HG03060 (cell line): ENCODE measurements around the gene CELF4.

ENCODE experiments used
- ATAC-seq: cut with Tn5 transposase; IDR thresholded peaks from one replicate; pipeline ENCODE4 v1.9.1; 2021; ENCODE audit warnings: low read depth, moderate number of reproducible peaks; ENCODE audit not compliant: unreplicated experiment

CELF4 gene

DNA sequence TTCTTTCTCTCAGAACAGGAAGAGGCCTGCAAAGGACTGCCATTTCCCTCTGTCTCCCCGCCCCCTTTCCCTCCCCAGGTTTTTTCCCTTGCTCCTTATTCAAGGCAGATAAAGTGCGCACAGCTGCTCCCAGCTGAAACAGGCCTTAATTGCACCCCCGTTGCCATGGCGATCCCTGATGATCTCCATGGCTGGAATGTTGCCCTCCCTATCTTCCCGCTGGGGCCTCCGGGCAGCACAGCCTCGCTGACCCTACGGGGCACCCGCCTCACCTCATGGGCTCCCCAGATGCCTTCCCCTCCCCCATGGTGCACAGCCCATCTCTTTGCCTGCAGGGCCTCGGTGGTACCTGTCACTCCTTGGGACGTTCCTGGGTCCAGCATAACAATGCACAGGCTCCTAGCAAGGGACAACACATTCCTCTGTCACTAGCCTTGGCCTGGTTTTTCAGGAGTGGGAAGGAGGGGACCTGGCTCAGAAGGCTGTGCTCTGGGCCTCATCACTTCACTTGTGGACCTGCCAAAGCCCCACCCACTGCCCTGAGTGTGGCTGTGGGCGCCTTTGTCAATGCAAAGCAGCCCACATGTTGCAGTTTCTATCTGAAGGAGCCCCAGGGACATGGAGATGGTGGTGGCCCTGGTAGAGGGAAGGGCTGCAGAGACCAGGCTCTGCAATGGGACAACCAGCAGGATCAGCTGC lies 115.0 kb downstream of the CELF4 start:
- no peak for ATAC-seq

DNA sequence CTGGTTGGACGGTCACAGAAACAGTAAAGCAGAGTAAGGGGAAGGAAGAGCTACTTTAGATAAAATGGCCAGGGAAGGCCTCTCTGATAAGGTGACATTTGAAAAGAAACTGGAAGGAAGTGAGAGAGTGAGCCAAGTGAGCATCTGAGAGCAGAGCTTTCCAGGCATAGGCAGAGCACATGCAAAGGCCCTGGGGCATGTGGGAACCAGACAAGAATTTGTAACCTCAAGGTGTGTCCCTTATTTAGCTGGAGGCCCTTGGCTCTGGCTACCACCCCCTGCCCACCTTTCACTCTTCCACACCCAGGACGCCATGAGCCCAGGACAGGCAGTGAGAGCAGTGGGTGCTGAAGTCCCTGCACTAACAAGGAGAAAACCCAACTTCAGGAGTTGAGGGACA lies 116.0 kb downstream of the CELF4 start:
- no peak for ATAC-seq

DNA sequence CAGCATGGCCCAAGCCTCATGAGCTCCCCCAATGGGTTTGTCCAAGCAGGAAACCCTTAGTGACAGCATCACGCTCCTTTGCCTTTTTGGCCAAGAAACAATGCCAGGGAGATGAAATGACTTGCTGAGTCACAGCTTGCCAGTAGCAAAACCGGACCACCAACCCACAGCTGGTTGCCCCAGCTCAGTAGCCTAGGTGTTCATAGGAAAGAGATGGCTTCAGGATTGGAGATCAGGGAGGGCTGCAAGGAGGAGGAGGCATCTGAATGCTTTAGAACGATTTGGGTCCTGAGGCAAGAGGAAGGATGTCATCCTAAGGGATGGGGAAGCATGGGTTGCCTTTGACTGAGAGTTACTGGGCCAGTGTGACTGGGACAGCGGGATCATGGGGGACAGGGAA lies 116.7 kb downstream of the CELF4 start:
- no peak for ATAC-seq

DNA sequence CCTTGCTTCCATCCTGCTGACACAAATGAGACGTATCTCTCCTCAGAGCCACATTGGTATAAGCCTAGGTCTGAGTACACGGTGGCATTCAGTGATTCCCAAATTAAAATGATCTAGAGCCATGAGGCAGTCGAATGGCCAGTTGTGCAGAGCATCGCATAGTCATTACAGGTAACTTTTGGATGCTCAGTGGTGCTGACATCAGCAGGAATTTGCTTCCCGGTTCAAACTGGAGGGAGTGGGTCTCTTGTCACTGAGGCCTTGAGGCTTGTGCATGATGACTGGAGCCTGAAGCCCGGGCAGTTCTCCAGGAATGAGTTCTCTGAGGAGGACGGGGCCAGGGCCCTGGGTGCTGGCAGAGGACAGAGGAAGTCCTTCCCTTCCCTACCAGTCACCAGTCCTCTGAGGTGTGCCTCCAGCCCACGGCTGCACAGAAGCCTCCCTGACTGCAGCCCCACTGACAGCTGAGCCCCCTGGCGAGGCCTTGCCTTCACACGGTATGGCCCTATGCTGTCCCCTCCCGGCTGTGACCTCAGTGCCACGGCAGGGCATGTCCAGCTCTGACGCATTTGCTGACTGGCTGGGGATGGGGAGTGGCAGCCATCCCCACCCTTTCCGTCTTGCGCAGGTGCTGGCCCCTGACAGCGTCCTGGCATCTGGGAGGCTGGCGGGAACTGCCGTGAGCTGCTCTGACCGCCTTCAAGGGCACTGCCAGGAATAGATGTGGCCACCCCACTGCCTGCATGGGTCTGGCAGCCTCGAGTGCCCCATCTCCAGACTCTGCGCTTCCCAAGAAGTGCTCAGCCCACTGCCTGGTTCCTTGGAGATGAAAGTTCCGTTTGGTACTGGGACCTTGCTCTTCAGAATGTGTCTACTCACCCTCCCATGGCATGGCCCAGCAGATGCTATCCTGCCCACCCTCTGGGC lies 117.4 kb downstream of the CELF4 start:
- no peak for ATAC-seq

DNA sequence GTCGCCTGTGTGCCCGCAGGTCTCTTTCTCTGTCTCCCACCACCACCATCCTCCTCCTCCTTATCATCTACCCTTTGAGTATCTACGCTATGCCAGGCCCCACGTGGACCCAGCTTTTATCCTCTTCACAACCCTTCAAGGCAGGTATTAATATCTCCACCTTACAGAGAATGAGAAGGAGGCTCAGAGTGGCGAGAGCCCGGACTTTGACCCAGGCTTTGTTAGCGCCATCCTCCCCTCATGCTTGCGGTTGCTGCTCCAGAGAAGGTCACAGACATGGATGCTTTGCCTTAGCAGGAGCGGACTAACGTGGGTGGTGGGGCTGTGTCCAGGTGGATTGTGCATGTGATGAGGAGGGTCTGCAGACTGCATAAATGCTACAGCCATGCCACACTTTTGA lies 119.8 kb downstream of the CELF4 start:
- no peak for ATAC-seq

DNA sequence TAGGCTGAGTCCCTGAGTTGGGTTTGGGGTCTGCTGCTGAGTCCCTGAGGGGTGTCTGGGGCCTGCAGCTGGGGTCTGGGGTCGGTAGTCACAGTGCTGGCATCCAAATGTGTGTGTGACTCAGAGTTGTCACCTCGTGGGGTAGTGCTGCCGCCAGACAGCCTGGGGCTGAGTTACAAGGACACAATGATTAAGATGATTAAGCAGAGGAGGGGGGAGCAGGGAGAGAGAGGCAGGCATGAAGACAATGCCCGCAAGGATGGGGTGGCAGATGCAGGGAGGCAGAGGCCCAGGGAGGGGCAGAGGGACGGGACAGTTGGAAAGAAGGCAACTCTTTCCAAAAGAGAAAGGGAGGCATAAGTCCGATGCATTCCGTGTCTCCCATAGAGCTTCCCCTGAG lies 120.2 kb downstream of the CELF4 start:
- no peak for ATAC-seq

DNA sequence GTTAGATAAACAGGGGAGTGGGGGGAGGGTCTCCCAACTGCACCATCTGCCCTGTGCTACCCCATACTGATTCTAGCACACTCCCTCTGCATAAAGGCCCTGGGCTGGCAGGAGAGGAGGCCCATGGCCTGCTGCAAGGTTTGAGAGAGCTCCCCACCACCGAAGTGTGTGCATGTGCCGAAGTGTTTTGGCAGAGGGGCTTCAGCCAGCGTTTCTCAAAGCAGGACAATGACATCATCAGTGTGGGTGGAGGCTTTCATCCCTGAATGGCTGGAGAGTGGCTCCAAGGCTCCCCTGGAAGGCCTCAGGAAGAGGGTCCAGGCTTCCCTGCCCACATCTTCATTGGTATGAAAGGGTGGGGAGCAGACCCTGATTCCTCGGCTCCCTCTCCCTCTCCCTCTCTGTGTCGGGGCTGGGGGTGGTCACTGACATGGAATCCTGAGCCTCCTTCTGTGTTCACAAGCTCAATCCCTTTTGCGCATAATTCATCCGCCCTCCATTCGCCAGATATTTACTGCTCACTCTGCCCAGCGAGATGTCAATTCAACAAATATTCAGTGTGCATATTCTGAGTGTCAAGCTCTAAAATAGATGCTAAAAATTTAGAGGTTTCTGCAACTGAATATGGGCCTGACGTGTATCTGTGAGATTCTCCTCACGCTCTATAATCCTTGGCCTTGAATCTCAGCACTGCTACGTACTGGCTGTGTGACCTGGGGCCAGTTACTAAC lies 122.1 kb downstream of the CELF4 start:
- ATAC-seq: no peak

DNA sequence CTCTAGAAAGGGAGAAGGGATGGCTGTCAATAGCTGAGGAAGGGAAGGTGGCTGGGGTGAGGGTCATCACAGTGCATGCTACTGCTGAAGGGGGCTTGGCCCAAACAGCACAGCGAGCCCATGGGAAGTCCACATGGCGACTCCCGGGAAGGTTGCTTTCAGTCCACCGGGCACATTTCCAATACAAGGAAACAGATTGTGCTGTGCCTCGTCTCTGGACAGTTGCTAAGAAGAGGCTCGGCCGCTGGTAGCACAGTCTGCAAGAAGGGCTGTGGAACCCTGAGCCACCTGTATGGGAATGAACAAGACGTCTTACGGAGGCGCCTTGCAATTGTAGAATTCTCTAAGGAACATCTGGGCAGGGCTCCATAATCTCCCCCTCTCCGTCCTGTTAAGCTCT lies 123.1 kb downstream of the CELF4 start:
- ATAC-seq: no peak

DNA sequence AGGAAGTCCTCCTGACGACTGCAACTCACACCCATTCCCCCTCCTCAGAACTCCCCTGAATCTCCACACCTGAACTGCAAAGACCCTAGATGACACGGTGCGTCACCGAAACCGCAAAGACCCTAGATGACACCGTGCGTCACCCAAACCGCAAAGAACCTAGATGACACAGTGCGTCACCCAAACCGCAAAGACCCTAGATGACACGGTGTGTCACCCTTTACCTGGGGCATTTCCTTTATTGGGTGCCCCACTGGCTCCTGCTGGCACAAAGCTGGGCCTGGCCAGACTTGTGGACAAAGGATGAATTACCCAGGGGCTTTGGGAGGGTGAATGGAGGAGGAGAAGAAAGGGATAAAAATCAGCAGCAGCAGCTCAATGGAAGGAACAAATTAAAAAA lies 123.8 kb downstream of the CELF4 start:
- no peak for ATAC-seq

DNA sequence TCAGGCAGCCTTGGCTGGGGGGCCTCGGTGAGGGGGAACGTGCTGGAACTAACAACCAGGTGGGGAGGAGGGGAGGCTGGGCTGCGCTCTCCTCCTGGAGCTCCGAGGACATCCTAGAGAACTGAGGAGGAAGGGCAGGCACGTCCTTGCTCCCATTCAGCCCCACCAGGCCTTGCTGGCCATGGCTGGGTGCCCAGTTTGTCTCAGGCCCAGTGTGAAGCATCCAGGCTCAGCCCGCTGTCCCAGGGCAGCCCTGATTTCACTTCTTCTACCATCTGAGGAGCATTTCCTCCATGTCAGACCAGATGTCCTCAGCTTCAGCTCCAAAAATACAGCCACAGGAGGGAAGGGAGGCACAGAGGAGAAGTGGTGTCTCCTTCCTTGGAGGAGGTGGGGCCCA lies 125.4 kb downstream of the CELF4 start:
- no peak for ATAC-seq

DNA sequence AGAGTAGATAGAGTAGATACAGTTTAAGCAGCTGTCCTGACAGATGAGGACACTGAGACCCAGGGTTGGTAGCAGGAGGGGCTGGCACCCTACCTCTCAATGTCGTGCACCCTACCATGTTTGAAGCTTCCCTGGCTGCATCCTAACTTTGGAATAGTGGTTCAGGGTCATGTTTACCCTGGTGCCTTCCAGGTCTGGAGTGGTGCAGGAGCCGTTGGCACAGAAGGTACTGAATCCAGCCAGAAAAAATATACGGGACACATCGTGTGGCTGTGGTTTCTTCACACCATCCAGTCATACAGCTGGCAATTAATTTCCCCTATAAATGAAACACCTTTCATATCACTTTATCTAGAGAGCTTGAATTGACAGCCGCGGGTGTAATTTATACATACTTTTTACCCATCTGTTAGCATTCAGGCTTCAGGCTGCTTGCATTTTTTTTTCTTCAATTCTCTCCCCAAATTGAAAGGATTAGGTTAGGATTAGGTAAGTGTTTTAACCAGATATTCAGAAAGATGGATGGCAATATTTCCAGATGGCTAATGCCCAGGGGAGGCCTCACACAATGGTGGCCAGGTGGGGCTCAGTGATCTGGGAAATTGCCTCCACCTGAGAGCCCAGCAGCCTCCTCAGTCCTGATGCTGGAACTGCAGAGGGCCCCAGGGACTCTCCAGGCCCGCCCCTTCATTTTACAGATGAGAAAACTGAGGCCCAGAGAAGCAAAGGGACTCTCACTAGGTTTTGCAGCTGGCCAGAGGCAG lies 127.0 kb downstream of the CELF4 start:
- ATAC-seq: no peak

DNA sequence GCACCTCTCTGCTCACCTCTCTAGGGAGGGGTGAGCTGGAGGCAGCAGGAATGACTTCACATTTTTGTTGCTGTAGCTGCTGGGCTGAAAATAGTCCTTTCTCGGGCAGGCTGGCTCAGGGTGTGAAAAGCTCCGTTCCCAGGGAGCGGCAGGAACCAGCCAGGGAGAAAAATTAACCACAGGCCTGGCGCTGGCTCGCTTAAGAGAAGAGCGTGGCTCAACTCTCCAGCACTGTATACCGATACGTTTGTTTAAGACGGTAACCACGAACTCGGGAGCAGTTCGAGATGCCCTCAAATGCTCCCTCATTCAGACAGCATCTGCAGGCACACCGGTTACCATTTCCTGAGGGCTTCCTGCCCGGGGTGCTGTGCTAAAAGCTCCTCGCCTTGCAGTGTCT lies 129.6 kb downstream of the CELF4 start:
- ATAC-seq: no peak

DNA sequence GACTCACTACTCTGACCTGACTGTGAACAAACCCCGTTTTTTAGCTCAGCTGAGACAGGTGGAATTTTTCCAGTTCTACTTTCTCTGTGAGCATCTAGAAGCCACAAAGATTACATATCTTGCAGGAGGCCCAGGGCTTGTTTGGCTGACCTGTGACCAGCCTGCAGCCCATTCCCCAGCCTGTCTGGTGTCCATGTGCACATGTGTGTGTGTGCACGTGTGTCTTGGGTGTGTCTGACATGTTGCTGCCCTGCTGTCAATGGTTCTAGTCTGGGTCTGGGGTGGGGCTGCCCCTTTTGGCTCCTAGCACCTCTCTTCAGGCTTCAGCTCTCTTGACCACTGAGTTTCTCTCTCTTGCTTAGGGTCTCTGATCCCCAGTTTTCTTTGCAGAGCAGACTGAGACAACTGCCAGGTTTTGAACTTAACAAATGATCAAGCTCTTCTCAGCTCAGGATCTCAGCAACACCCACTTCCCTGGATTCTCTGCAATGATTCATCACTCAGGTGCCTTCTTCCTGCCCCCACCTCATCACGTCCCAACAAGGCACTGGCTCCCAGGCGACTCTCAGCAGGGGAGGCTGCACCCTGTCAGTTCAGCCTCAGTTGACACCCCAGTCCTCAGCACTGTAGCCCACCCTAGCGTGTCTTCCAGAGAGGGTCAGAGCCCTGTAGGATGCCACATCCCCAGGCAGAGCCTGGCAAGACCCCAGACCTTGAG lies 130.3 kb downstream of the CELF4 start:
- ATAC-seq: no peak

DNA sequence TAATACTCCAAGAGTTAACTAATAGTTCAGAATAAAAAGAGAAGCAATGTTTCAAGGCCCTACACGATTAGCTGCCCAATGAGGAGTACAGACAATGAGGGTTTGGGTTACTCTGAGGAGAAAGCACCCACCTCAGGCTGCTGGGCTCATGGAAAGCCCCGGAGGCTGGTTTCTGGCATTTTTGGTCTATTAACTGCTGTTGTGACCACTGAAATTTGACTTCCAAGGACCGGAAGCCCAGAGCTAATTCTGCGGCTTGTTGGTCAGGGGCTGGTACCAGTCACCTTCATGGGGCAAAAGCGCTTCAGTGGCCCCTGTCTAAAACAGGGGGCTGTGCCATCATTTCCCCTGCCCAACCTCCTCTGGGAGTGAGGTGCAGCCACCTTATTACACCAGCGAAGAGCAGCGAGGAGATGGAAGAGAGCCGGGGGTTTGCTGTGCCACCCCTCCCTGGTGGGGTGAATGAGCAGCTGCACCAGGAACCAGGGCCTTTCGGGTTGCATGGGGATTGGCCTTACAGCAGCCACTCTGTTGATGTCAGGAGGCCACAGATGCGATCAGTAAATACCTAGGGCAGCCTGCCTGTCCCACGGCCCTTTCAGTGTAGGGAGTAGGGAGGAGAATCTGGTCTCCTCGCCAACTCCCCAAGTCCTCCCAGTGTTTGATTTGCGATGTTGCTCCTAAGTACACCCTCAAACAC lies 131.3 kb downstream of the CELF4 start:
- no peak for ATAC-seq

DNA sequence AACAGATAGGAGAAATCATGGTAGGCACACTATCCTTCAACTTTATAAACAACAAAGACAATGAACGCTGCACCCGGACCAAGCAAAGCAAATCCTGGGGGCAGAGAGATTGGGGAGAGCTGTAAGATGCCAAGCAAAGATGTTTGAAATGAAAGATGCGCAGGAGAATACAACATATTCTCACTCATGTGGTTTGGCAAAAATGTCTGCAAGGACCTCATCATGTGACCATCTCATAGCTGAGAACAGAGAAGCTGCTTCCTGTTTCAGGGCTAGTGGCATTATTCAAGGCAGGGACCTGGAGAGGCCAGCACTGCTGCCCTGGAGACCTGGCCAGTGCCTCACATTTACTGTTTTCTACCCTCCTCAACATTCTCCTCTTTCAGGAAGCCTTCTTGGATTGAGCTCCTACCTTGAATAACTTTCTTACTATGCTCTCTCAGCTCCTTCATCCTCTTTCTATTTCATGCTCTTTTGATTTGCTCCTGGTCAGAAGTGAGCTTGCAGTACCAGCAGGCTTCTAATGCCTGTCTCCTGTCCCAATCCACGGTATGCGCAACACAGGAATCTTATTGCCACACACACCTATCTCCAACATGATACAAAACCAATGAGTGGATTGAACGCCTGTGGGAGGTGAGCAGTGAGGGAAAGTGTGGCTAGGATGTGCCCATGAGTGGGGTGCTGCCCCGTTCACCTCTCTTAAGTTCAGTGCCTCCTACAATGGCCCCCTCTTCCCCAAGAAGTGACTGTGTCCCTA lies 133.0 kb downstream of the CELF4 start:
- ATAC-seq: no peak

DNA sequence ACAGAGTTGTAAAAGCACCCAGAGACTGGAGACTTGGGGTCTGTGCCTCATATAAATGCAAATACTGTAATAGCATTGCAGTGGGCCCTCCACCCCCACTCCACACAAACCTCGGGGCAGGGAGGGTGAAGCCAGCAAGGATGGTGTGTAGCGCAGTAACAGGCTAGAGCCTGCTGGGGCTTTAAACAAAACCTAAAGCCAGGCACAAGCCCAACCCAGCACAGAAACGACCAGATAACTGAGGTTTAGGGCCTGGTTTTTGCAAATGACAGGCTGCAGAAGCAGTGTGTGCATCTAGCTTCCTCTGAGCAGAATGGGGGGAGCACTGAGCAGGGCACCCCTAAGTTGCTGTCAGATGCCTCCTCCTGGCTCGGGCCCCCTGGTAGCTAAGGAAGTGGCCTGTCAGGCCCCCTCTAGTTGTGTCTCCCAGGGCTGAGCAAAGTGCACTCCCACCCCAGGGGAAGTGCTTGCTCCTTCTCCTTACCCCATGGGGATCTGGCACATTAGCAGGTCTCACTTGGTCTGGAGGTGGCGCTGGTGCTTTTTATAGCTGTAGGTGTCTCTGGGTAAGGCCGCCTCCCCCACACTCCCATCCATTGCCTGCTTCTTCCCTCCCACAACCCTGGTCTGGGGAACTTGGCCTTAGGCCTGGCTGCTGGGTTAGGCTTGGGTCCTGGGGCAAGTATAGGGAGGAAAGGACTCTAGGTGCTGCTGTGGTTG lies 135.1 kb downstream of the CELF4 start:
- no peak for ATAC-seq

DNA sequence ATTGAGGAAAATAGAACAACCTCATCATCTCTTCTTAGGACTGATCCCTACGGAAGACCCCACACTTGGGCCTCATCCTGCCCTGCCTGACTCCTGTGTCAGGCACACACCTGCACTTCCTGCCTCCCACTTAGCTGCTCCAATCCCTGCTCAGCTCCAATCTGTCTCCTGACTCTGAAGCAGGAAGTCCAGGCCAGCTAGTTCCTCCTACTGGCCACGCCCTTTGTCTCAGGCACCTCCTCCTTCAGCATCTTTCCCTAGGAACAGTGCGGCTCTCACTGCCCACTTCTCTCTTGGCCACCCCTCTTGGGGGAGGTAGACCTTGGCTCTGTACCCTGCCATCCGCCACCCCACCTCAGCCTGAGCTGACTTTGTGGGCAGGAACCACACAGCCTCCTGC lies 135.8 kb downstream of the CELF4 start:
- no peak for ATAC-seq
